GM21619 (cell line): ENCODE data around the gene GEN1.

Experiments used
- ATAC-seq: cut with Tn5 transposase; IDR thresholded peaks from one replicate; pipeline ENCODE4 v1.9.1; 2021; ENCODE audit not compliant: unreplicated experiment

Gene GEN1

GRCh38 chr2:17752892-17753802, 791 bp upstream of the GEN1 start:
- ATAC-seq = peak; percentile 37

GRCh38 chr2:17754773-17755425, 961 bp downstream of the GEN1 start:
- no peak for ATAC-seq

- no peak for ATAC-seq
Observed at GRCh38 chr2:17756668-17757067, 2.7 kb downstream of the GEN1 start.

GRCh38 chr2:17757321-17757720, 3.4 kb downstream of the GEN1 start:
- no peak for ATAC-seq

GRCh38 chr2:17758118-17758517, 4.2 kb downstream of the GEN1 start:
- ATAC-seq = no peak

- ATAC-seq = no peak
Observed at GRCh38 chr2:17759805-17760204, 5.9 kb downstream of the GEN1 start.

- ATAC-seq = no peak
Observed at GRCh38 chr2:17762451-17762850, 8.5 kb downstream of the GEN1 start.

- no peak for ATAC-seq
Observed at GRCh38 chr2:17763641-17764333, 9.8 kb downstream of the GEN1 start.

- no peak for ATAC-seq
Observed at GRCh38 chr2:17765398-17765797, 11.5 kb downstream of the GEN1 start.

- no peak for ATAC-seq
Observed at GRCh38 chr2:17768894-17769293, 15.0 kb downstream of the GEN1 start.

- no peak for ATAC-seq
Observed at GRCh38 chr2:17771956-17772355, 18.0 kb downstream of the GEN1 start.

GRCh38 chr2:17772532-17772931, 18.6 kb downstream of the GEN1 start:
- ATAC-seq = no peak

GRCh38 chr2:17780546-17780945, 26.6 kb downstream of the GEN1 start:
- no peak for ATAC-seq

GRCh38 chr2:17781482-17781881, 27.5 kb downstream of the GEN1 start:
- ATAC-seq = no peak

- no peak for ATAC-seq
Observed at GRCh38 chr2:17786727-17787126, 32.8 kb downstream of the GEN1 start.

GRCh38 chr2:17788773-17789172, 34.8 kb downstream of the GEN1 start:
- no peak for ATAC-seq

- ATAC-seq = no peak
Observed at GRCh38 chr2:17790536-17790935, 36.6 kb downstream of the GEN1 start.

- ATAC-seq = no peak
Observed at GRCh38 chr2:17791121-17791816, 37.3 kb downstream of the GEN1 start.

GRCh38 chr2:17791817-17792130, 37.8 kb downstream of the GEN1 start:
- no peak for ATAC-seq

GRCh38 chr2:17792515-17792914, 38.6 kb downstream of the GEN1 start:
- no peak for ATAC-seq

GRCh38 chr2:17793296-17793695, 39.4 kb downstream of the GEN1 start:
- no peak for ATAC-seq
